Loucy (cell line): ENCODE results near the gene CSTF3.

ENCODE experiments used
- EZH2phosphoT487 ChIP-seq: fragments of 200-600 bp; IDR thresholded peaks from 2 replicates; pipeline ENCODE4 v1.6.1; 2018; ENCODE audit warnings: antibody characterized with exemption, mild to moderate bottlenecking, moderate library complexity, borderline replicate concordance
- TF ChIP-seq, protein P1 (sequence below): fragments of 200-600 bp; sonication (generic); conservative IDR thresholded peaks from 2 replicates; pipeline ENCODE4 v1.5.1; 2014; ENCODE audit warnings: mild to moderate bottlenecking, antibody characterized with exemption, low read length

DNA sequence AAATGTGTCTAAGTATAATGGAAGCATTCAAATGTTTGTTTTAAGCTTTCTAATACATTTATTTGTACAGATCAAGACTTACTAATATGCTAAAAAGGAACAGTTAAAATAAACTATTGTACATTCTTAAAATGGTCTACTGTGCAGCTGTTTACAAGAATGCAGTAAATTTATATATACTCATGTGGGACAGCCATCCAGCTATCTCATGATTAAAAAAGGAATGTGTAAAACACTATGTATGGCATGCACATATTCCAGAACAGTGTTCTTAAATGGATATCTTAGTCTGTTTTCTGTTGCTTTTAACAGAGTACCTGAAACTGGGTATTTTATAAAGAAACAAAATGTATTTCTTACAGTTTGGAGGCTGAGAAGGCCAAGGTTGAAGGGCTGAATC is 30.2 kb upstream of the CSTF3 start:
- TF ChIP-seq, protein P1, sequence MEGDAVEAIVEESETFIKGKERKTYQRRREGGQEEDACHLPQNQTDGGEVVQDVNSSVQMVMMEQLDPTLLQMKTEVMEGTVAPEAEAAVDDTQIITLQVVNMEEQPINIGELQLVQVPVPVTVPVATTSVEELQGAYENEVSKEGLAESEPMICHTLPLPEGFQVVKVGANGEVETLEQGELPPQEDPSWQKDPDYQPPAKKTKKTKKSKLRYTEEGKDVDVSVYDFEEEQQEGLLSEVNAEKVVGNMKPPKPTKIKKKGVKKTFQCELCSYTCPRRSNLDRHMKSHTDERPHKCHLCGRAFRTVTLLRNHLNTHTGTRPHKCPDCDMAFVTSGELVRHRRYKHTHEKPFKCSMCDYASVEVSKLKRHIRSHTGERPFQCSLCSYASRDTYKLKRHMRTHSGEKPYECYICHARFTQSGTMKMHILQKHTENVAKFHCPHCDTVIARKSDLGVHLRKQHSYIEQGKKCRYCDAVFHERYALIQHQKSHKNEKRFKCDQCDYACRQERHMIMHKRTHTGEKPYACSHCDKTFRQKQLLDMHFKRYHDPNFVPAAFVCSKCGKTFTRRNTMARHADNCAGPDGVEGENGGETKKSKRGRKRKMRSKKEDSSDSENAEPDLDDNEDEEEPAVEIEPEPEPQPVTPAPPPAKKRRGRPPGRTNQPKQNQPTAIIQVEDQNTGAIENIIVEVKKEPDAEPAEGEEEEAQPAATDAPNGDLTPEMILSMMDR = no peak
- TF ChIP-seq EZH2phosphoT487 = no peak
